ENCODE results near the gene AR. TPM values are rescaled to one million over a fixed set of nuclear protein-coding genes. Genes with fewer than 3 reads are reported as not detected.

Gene AR
- total RNA-seq, 2 experiments from 2014 or later, result 0.21 to 0.22 TPM

DNA sequence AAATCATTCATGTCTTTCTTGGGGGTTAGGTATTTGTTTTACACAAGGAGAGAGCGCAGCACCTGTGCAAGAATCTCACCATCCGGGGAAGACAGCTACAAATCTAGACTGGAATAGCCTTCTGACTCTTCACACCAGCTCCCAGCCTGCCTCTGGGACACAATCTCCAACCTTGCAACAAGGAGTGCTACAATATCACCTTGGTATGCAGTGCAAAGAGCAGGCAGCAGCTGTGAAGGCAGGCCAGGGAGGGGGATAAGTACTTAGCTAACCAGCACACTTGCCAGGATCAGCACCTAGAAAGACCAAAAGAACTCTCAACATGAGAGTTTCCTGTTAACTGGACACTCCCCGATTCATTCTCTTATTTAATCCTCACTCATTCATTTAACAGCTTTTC, 235.3 kb downstream of the AR start:
- no peaks in the 10 kb centered on the region for H3K27me3 Mint-ChIP-seq
- ChIA-PET CTCF (no interaction called here), POLR2A (no interaction called here)
- H3K36me3 Mint-ChIP-seq, result no peaks in the 10 kb centered on the region
- peaks cover 2% of the 10 kb centered on the region for H3K9me3 Mint-ChIP-seq
- no peaks in the 10 kb centered on the region for H3K4me1 Mint-ChIP-seq (ENCODE audit: low read depth)
- intact Hi-C loops (cut with micrococcal nuclease), result no loop called here
- no peak overlapping the region for H3K27ac Mint-ChIP-seq
- no peak overlapping the region for H3K4me3 Mint-ChIP-seq
- no peak for DNase-seq
